ENCODE measurements around the gene TIMM22. TPM values are rescaled to one million over a fixed set of nuclear protein-coding genes. Genes with fewer than 3 reads are reported as not detected.
"Not testable (repeated sequence)": the region's sequence is repeated elsewhere in the genome, so short reads cannot be mapped to it uniquely, and the experiment has no call there.

TIMM22 gene
- polyA plus RNA-seq, 2 of the 4 experiments (the other 2 are of a cell fraction): 15.8 to 21.3 TPM

GRCh38 chr17:1043601-1044251, 46.8 kb downstream of the TIMM22 start:
- ATAC-seq (no peak), FAIRE-seq (no peak), DNase-seq (ENCODE audit: low read depth in 1 of 2, low spot score in 1 of 2) (no peak)
- H3K4me1 ChIP-seq: no peaks in the 10 kb centered on the region
- WGBS (ENCODE audit: missing lambda C conversion rate): 95% methylated on average over 16 of the region's 21 CpGs
- H3K27ac ChIP-seq: no peak overlapping the region
- no peak overlapping the region for H3K4me3 ChIP-seq
- TF ChIP-seq EHMT2 (IDR thresholded peaks at IDR 0.05; ENCODE audit: low read depth) (no peak), CHD2 (IDR thresholded peaks at IDR 0.05; ENCODE audit: low read length, partially characterized antibody) (no peak)
- CTCF ChIA-PET: interaction anchor here (0.7 to 10.3 kb wide), 12 partner anchors 8 to 344 kb away, joined by 3 to 102 read pairs (median 4); partner anchors contain the start of gene TIMM22
- POLR2A ChIA-PET: no interaction called here
- H3K9me3 ChIP-seq: no peaks in the 10 kb centered on the region
- H3K4me2 ChIP-seq: no peak overlapping the region

GRCh38 chr17:1044387-1045009, 47.6 kb downstream of the TIMM22 start:
- ATAC-seq; POLR2A ChIA-PET; H3K4me3 ChIP-seq; H3K27ac ChIP-seq; H3K4me1 ChIP-seq; H3K9me3 ChIP-seq; DNase-seq (ENCODE audit: low read depth in 1 of 2, low spot score in 1 of 2); H3K4me2 ChIP-seq; FAIRE-seq: not testable (repeated sequence)
- WGBS (ENCODE audit: missing lambda C conversion rate): 90% methylated on average over 13 of the region's 13 CpGs
- CTCF ChIA-PET: interaction anchor here (0.7 to 10.3 kb wide), 8 partner anchors 11 to 344 kb away, joined by 3 to 102 read pairs (median 4); partner anchors contain the start of gene TIMM22

GRCh38 chr17:1045456-1045855, 48.5 kb downstream of the TIMM22 start:
- WGBS (ENCODE audit: missing lambda C conversion rate): 91% methylated on average over 9 of the region's 9 CpGs
- FAIRE-seq (no peak), ATAC-seq (no peak)

GRCh38 chr17:1047177-1047878, 50.4 kb downstream of the TIMM22 start:
- ChIA-PET CTCF (interaction anchor here (2.1 to 5.7 kb wide), 2 partner anchors 10 to 17 kb away, joined by 7 to 51 read pairs; no protein-coding TSS in a partner anchor), POLR2A (no interaction called here)
- 89% methylated on average over 20 of the region's 21 CpGs for WGBS (ENCODE audit: missing lambda C conversion rate)
- no peak for FAIRE-seq
- H3K4me3 ChIP-seq: no peak overlapping the region
- ATAC-seq: peak in 1 of 2 experiments; percentile 25; a peak in 3 of 6 replicates
- DNase-seq (ENCODE audit: low read depth in 1 of 2, low spot score in 1 of 2): no peak
- H3K27ac ChIP-seq: no peak overlapping the region
- H3K4me1 ChIP-seq: no peaks in the 10 kb centered on the region
- H3K4me2 ChIP-seq: no peak overlapping the region
- no peaks in the 10 kb centered on the region for H3K9me3 ChIP-seq
- TF ChIP-seq E2F6 (IDR thresholded peaks at IDR 0.05; ENCODE audit: borderline replicate concordance, low read depth) (no peak), EHMT2 (IDR thresholded peaks at IDR 0.05; ENCODE audit: low read depth) (no peak), NR3C1 (IDR thresholded peaks at IDR 0.05) (no peak), EHF (CRISPR knock-in tag; IDR thresholded peaks at IDR 0.05) (no peak), GATA3 (IDR thresholded peaks at IDR 0.05; ENCODE audit: borderline replicate concordance) (no peak), PHF8 (IDR thresholded peaks at IDR 0.05; ENCODE audit: borderline replicate concordance, low read depth) (no peak), MAZ (IDR thresholded peaks at IDR 0.05; ENCODE audit: borderline replicate concordance, low read depth, low read length) (no peak), RNF2 (IDR thresholded peaks at IDR 0.05; ENCODE audit: borderline replicate concordance, low read depth) (no peak), ZFP36 (IDR thresholded peaks at IDR 0.05; ENCODE audit: borderline replicate concordance, partially characterized antibody) (no peak), KDM5A (IDR thresholded peaks at IDR 0.05) (no peak), ELK1 (IDR thresholded peaks at IDR 0.05; ENCODE audit: low read depth, low read length) (no peak), REST (IDR thresholded peaks at IDR 0.05) (no peak), CEBPB (IDR thresholded peaks at IDR 0.05) (no peak), TP53 (CRISPR knock-in tag; IDR thresholded peaks at IDR 0.05) (no peak)

More at GRCh38 chr17:1045456-1045855, 48.5 kb downstream of the TIMM22 start:
- no peaks in the 10 kb centered on the region for H3K9me3 ChIP-seq
- no peak overlapping the region for H3K27ac ChIP-seq
- ChIA-PET CTCF (interaction anchor here (5.7 to 10.3 kb wide), 2 partner anchors 10 to 12 kb away, joined by 51 to 102 read pairs; no protein-coding TSS in a partner anchor), POLR2A (no interaction called here)
- H3K4me3 ChIP-seq: no peak overlapping the region
- DNase-seq (ENCODE audit: low read depth in 1 of 2, low spot score in 1 of 2): no peak
- no peaks in the 10 kb centered on the region for H3K4me1 ChIP-seq
- H3K4me2 ChIP-seq: no peak overlapping the region
- TF ChIP-seq RARB (CRISPR knock-in tag; IDR thresholded peaks at IDR 0.05): no peak
- TF ChIP-seq TP53 (CRISPR knock-in tag; IDR thresholded peaks at IDR 0.05): no peak
- no peak for TF ChIP-seq MYC (IDR thresholded peaks at IDR 0.05; ENCODE audit: borderline replicate concordance, low read length)
- no peak for TF ChIP-seq NFE2L2 (conservative IDR thresholded peaks at IDR 0.05; ENCODE audit: low read length)
- no peak for TF ChIP-seq ZFP36 (IDR thresholded peaks at IDR 0.05; ENCODE audit: borderline replicate concordance, partially characterized antibody)
- no peak for TF ChIP-seq ZC3H11A (IDR thresholded peaks at IDR 0.05)
- no peak for TF ChIP-seq EHF (CRISPR knock-in tag; IDR thresholded peaks at IDR 0.05)
- no peak for TF ChIP-seq POLR2AphosphoS2 (conservative IDR thresholded peaks at IDR 0.05; ENCODE audit: low read length)
- TF ChIP-seq KDM1A (IDR thresholded peaks at IDR 0.05; ENCODE audit: low read depth): no peak
- no peak for TF ChIP-seq TFCP2L1 (CRISPR knock-in tag; IDR thresholded peaks at IDR 0.05)
- no peak for TF ChIP-seq CBX2 (IDR thresholded peaks at IDR 0.05; ENCODE audit: borderline replicate concordance, low read depth)
